Liver (tissue), 3 donors: Measurements from ENCODE around the gene CHIC2.

Experiments used
- FOXA2 ChIP-seq: IDR thresholded peaks from 2 replicates; pipeline ENCODE4 v1.6.1; 2016; ENCODE audit warnings: antibody characterized with exemption
- GABPA ChIP-seq, 2 donors: IDR thresholded peaks in 1 of 2; conservative IDR thresholded peaks in 1 of 2; 2 replicates each; pipeline ENCODE4 v1.6.1; 2016; ENCODE audit warnings: antibody characterized with exemption in 2 of 2, mild to moderate bottlenecking in 1 of 2, moderate library complexity in 1 of 2
- JUND ChIP-seq, 2 donors: IDR thresholded peaks; 2 replicates each; pipeline ENCODE4 v1.6.1; 2016; ENCODE audit warnings: antibody characterized with exemption in 2 of 2
- RAD21 ChIP-seq, 2 donors: IDR thresholded peaks; 2 replicates each; pipeline ENCODE4 v1.6.1; 2016; ENCODE audit warnings: antibody characterized with exemption in 2 of 2, mild to moderate bottlenecking in 2 of 2
- RXRA ChIP-seq, 2 donors: IDR thresholded peaks; 2 replicates each; pipeline ENCODE4 v1.6.1; 2017 to 2018; ENCODE audit warnings: antibody characterized with exemption in 2 of 2, mild to moderate bottlenecking in 1 of 2
- SP1 ChIP-seq: IDR thresholded peaks from 2 replicates; pipeline ENCODE4 v1.6.1; 2018; ENCODE audit warnings: antibody characterized with exemption, mild to moderate bottlenecking
- YY1 ChIP-seq: IDR thresholded peaks from 2 replicates; pipeline ENCODE4 v1.6.1; 2016; ENCODE audit warnings: antibody characterized with exemption, mild to moderate bottlenecking
- TF ChIP-seq, protein P1 (sequence below): fragments of 150-350 bp; IDR thresholded peaks from 2 replicates; pipeline ENCODE4 v1.5.1; 2017; ENCODE audit warnings: improper control_type of control experiment, low read depth, low read length; ENCODE audit not compliant: missing input control
- TF ChIP-seq, protein P2 (sequence below): IDR thresholded peaks from 2 replicates; pipeline ENCODE4 v1.6.1; 2016; ENCODE audit warnings: antibody characterized with exemption
- TF ChIP-seq, protein P3 (sequence below): IDR thresholded peaks from 2 replicates; pipeline ENCODE4 v1.6.1; 2016; ENCODE audit warnings: antibody characterized with exemption, mild to moderate bottlenecking
- TF ChIP-seq, protein P4 (sequence below): IDR thresholded peaks from 2 replicates; pipeline ENCODE4 v1.6.1; 2016; ENCODE audit warnings: antibody characterized with exemption
- TF ChIP-seq, protein P5 (sequence below): IDR thresholded peaks from 2 replicates; pipeline ENCODE4 v1.6.1; 2016; ENCODE audit warnings: antibody characterized with exemption
- donor health status: healthy.
- donor health status: healthy.

DNA sequence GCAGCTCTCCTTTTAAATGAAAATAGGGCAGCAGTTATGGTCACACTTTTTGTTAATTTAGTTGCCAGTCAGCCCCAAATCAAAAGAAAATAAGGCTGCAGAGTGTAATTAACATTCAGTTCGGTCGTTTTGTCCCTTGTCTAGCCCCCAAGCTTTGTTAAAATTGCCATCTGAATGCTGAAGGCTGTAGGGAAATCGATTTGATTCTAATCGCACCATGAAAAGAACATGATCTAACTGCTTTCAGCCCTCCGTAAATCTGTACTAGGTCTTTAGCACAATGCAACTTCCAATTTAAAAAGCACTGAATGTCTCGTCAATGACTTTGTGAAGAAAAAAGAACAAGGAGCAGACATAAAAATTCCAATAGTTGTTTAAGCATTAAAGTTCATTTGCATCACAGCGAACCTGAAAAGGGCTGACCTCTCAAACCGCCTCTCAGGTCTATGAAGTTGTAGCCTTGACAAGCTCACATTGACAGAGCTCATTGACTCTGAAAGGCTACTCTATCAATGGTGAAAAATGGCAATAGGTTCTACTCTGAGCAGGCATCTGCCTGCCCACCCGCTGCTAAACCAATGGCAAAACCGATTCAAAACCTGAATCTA lies 48.9 kb downstream of the CHIC2 start:
- TF ChIP-seq SP1 (no peak), YY1 (no peak), GABPA (IDR thresholded peaks at IDR 0.05 in 1 of 2, conservative IDR thresholded peaks at IDR 0.05 in 1 of 2) (no peak), RXRA (IDR thresholded peaks at IDR 0.05) (no peak), RAD21 (IDR thresholded peaks at IDR 0.05) (no peak), JUND (IDR thresholded peaks at IDR 0.05) (no peak), FOXA2 (no peak)
- TF ChIP-seq, protein P1, sequence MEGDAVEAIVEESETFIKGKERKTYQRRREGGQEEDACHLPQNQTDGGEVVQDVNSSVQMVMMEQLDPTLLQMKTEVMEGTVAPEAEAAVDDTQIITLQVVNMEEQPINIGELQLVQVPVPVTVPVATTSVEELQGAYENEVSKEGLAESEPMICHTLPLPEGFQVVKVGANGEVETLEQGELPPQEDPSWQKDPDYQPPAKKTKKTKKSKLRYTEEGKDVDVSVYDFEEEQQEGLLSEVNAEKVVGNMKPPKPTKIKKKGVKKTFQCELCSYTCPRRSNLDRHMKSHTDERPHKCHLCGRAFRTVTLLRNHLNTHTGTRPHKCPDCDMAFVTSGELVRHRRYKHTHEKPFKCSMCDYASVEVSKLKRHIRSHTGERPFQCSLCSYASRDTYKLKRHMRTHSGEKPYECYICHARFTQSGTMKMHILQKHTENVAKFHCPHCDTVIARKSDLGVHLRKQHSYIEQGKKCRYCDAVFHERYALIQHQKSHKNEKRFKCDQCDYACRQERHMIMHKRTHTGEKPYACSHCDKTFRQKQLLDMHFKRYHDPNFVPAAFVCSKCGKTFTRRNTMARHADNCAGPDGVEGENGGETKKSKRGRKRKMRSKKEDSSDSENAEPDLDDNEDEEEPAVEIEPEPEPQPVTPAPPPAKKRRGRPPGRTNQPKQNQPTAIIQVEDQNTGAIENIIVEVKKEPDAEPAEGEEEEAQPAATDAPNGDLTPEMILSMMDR, result no peak
- TF ChIP-seq, protein P2, sequence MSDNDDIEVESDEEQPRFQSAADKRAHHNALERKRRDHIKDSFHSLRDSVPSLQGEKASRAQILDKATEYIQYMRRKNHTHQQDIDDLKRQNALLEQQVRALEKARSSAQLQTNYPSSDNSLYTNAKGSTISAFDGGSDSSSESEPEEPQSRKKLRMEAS, result no peak
- TF ChIP-seq, protein P3, sequence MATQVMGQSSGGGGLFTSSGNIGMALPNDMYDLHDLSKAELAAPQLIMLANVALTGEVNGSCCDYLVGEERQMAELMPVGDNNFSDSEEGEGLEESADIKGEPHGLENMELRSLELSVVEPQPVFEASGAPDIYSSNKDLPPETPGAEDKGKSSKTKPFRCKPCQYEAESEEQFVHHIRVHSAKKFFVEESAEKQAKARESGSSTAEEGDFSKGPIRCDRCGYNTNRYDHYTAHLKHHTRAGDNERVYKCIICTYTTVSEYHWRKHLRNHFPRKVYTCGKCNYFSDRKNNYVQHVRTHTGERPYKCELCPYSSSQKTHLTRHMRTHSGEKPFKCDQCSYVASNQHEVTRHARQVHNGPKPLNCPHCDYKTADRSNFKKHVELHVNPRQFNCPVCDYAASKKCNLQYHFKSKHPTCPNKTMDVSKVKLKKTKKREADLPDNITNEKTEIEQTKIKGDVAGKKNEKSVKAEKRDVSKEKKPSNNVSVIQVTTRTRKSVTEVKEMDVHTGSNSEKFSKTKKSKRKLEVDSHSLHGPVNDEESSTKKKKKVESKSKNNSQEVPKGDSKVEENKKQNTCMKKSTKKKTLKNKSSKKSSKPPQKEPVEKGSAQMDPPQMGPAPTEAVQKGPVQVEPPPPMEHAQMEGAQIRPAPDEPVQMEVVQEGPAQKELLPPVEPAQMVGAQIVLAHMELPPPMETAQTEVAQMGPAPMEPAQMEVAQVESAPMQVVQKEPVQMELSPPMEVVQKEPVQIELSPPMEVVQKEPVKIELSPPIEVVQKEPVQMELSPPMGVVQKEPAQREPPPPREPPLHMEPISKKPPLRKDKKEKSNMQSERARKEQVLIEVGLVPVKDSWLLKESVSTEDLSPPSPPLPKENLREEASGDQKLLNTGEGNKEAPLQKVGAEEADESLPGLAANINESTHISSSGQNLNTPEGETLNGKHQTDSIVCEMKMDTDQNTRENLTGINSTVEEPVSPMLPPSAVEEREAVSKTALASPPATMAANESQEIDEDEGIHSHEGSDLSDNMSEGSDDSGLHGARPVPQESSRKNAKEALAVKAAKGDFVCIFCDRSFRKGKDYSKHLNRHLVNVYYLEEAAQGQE, result no peak
- TF ChIP-seq, protein P4, sequence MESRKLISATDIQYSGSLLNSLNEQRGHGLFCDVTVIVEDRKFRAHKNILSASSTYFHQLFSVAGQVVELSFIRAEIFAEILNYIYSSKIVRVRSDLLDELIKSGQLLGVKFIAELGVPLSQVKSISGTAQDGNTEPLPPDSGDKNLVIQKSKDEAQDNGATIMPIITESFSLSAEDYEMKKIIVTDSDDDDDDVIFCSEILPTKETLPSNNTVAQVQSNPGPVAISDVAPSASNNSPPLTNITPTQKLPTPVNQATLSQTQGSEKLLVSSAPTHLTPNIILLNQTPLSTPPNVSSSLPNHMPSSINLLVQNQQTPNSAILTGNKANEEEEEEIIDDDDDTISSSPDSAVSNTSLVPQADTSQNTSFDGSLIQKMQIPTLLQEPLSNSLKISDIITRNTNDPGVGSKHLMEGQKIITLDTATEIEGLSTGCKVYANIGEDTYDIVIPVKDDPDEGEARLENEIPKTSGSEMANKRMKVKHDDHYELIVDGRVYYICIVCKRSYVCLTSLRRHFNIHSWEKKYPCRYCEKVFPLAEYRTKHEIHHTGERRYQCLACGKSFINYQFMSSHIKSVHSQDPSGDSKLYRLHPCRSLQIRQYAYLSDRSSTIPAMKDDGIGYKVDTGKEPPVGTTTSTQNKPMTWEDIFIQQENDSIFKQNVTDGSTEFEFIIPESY, result no peak
- TF ChIP-seq, protein P5, sequence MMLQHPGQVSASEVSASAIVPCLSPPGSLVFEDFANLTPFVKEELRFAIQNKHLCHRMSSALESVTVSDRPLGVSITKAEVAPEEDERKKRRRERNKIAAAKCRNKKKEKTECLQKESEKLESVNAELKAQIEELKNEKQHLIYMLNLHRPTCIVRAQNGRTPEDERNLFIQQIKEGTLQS, result no peak
